IPS DF 6.9 (cell line): ENCODE measurements around the gene CCDC57.

Experiments
- DNase-seq: peaks from one replicate; pipeline ENCODE4 v3.0.0-alpha.2; 2013; ENCODE audit warnings: low read depth, low spot score
- H3K27ac ChIP-seq: one replicate; pipeline ENCODE4 v1.5.1; 2013; ENCODE audit warnings: low read length, control low read depth
- H3K27me3 ChIP-seq: 2 replicates; pipeline ENCODE4 v1.6.1; 2013; ENCODE audit warnings: mild to moderate bottlenecking, low read length; ENCODE audit not compliant: control insufficient read depth, insufficient read depth
- H3K36me3 ChIP-seq: 2 replicates; pipeline ENCODE4 v1.6.1; 2013; ENCODE audit warnings: low read length; ENCODE audit not compliant: control insufficient read depth, insufficient read depth
- H3K4me1 ChIP-seq: 2 replicates; pipeline ENCODE4 v1.6.1; 2013; ENCODE audit warnings: low read length; ENCODE audit not compliant: control insufficient read depth, insufficient read depth
- H3K4me3 ChIP-seq: 2 replicates; pipeline ENCODE4 v1.5.1; 2013; ENCODE audit warnings: mild to moderate bottlenecking, low read length
- H3K9me3 ChIP-seq: 2 replicates; pipeline ENCODE4 v1.6.1; 2013; ENCODE audit warnings: low read length, inconsistent platforms; ENCODE audit not compliant: control insufficient read depth, insufficient read depth
- WGBS: extraction: QIAGEN DNeasy Blood & Tissue Kit; methylation state at CpG from one replicate; pipeline ENCODE4 v1.1.7; 2013; ENCODE audit warnings: mixed read lengths, missing lambda C conversion rate; ENCODE audit not compliant: insufficient read length, insufficient coverage; 5-methylcytosine and 5-hydroxymethylcytosine counted together

Gene CCDC57

DNA sequence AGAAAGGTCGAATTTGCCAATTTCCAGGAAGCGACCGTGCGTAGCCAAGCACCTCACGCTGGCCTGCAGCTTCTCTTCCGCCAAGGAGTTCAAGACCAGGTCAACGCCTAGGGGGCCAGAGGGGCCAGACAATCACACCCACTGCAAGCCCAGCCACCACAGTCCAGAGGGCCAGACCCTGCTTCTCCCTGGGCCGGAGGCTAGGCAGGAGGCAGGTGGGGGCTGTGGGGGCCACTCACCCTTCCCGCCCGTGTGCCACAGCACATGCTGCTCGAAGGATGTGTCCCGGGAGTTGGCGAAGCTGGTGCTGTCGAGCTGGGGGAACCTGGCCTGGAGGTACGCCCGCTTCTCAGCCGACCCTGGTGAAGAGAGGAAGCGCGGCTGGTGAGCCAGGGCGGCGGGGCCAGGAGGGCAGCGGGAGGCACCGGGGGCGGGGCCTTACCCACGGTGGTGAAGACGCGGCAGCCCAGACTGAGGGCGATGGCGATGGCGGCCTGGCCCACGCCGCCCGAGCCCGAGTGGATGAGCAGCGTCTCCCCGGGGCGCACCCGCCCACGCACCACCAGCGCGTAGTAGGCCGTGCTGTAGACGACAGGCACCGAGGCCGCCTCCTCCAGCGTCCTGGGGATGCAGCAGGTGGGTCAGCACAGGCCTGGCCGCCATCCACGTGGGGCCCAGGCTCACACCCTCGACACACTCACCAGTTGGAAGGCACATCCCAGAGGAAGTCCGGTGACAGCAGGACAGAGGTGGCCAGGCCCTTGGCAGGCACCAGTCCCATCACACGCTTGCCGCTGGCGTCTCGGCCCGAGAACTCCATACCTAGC, 128.9 kb downstream of the CCDC57 start:
- Histone ChIP-seq H3K36me3 (peaks cover 95% of the 10 kb centered on the region), H3K27ac (no peak overlapping the region), H3K4me3 (no peak overlapping the region), H3K27me3 (no peaks in the 10 kb centered on the region), H3K9me3 (no peaks in the 10 kb centered on the region), H3K4me1 (no peaks in the 10 kb centered on the region)
- DNase-seq, result no peak
- no CpG with 5 or more reads among the region's 55 CpGs for WGBS

DNA sequence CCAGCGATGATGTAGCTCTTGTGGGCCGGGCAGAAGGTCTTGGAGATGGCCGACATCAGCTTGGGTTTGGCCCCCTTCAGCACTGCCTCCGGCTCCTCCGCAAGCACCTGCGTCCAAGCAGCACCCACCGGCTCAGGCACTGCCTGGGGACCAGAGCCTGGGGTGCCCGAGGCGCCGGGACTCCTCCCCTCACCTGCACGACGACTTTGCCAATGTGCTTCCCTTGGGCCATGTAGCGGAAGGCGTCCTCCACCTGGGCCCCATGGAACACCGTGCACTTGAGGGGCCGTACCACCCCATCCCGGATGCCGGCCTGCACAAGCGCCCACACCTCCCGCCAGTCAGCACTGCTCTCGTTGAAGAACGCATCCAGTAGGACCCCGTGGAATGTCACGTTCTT, 129.6 kb downstream of the CCDC57 start:
- DNase-seq, result no peak
- Histone ChIP-seq H3K36me3 (peaks cover 92% of the 10 kb centered on the region), H3K27me3 (no peaks in the 10 kb centered on the region), H3K27ac (no peak overlapping the region), H3K4me3 (no peak overlapping the region), H3K9me3 (no peaks in the 10 kb centered on the region), H3K4me1 (no peaks in the 10 kb centered on the region)
- no CpG with 5 or more reads among the region's 24 CpGs for WGBS

- Histone ChIP-seq H3K36me3 (peaks cover 90% of the 10 kb centered on the region), H3K4me3 (no peak overlapping the region), H3K27me3 (no peaks in the 10 kb centered on the region), H3K4me1 (no peaks in the 10 kb centered on the region), H3K27ac (no peak overlapping the region), H3K9me3 (no peaks in the 10 kb centered on the region)
- no CpG with 5 or more reads among the region's 19 CpGs for WGBS
- no peak for DNase-seq
Measured at GRCh38 chr17:82082456-82082855, 130.2 kb downstream of the CCDC57 start.

DNA sequence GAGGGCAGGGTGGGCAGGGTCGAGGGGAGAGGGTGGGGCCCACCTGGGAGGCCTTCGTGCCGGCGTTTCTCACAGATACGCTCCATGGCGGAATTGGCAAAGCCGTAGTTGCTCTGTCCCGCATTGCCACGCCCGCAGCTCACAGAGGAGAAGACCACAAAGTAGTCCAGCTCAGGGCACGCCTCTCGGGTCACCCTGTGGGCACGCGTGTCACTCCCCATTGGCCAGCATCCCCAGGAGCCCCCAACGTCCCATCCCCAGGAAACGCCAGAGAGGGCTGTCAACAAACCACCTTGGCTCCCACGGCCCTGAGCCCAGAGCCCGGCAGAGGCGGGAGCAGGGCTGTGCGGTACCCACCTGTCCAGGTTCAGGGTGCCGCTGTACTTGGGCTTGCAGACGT, 130.7 kb downstream of the CCDC57 start:
- Histone ChIP-seq H3K36me3 (peaks cover 85% of the 10 kb centered on the region), H3K4me1 (peaks cover 1% of the 10 kb centered on the region; the same call in 1 of the 2 replicates), H3K4me3 (no peak overlapping the region), H3K9me3 (no peaks in the 10 kb centered on the region), H3K27me3 (no peaks in the 10 kb centered on the region), H3K27ac (no peak overlapping the region)
- DNase-seq, result no peak
- no CpG with 5 or more reads among the region's 22 CpGs for WGBS

DNA sequence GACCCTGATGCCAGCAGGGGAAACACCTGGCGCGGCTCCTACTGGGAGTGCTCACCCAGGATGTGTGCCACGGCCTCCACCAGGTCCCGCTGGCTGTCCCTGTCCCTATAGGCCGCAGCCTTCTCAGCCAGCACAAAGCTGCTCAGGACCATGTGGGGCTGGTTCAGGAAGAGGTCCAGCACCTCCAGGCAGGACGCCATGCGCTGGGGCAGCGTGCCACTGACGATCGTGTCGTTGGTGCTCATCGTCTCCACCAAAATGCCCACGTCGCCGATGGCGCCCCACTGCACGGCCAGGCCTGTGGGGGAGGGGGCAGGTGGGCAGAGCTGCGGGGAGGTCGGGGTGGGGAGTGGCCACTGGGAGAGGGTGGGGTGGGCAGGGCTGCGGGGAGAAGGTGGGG, 131.1 kb downstream of the CCDC57 start:
- H3K4me3 ChIP-seq, result no peak overlapping the region
- H3K27me3 ChIP-seq, result no peaks in the 10 kb centered on the region
- no peak for DNase-seq
- H3K36me3 ChIP-seq, result peaks cover 82% of the 10 kb centered on the region
- H3K27ac ChIP-seq, result no peak overlapping the region
- H3K9me3 ChIP-seq, result no peaks in the 10 kb centered on the region
- peaks cover 1% of the 10 kb centered on the region; the same call in 1 of the 2 replicates for H3K4me1 ChIP-seq
- WGBS, result no CpG with 5 or more reads among the region's 20 CpGs

- Histone ChIP-seq H3K4me1 (peaks cover 1% of the 10 kb centered on the region; the same call in 1 of the 2 replicates), H3K9me3 (no peaks in the 10 kb centered on the region), H3K27me3 (no peaks in the 10 kb centered on the region), H3K4me3 (no peak overlapping the region), H3K27ac (no peak overlapping the region), H3K36me3 (peaks cover 76% of the 10 kb centered on the region)
- no CpG with 5 or more reads among the region's 44 CpGs for WGBS
- no peak for DNase-seq
Measured at GRCh38 chr17:82080789-82081464, 131.7 kb downstream of the CCDC57 start.

GRCh38 chr17:82080048-82080788, 132.4 kb downstream of the CCDC57 start:
- DNase-seq, result no peak
- Histone ChIP-seq H3K27me3 (no peaks in the 10 kb centered on the region), H3K27ac (no peak overlapping the region), H3K9me3 (no peaks in the 10 kb centered on the region), H3K36me3 (peaks cover 68% of the 10 kb centered on the region), H3K4me3 (no peak overlapping the region), H3K4me1 (peaks cover 1% of the 10 kb centered on the region; the same call in 1 of the 2 replicates)
- no CpG with 5 or more reads among the region's 36 CpGs for WGBS

- H3K36me3 ChIP-seq, result peaks cover 58% of the 10 kb centered on the region
- H3K4me3 ChIP-seq, result no peak overlapping the region
- H3K4me1 ChIP-seq, result peaks cover 1% of the 10 kb centered on the region; the same call in 1 of the 2 replicates
- WGBS, result no CpG with 5 or more reads among the region's 47 CpGs
- DNase-seq, result no peak
- H3K9me3 ChIP-seq, result no peaks in the 10 kb centered on the region
- no peaks in the 10 kb centered on the region for H3K27me3 ChIP-seq
- no peak overlapping the region for H3K27ac ChIP-seq
Measured at GRCh38 chr17:82079001-82079677, 133.5 kb downstream of the CCDC57 start.

- H3K27ac ChIP-seq, result no peak overlapping the region
- H3K36me3 ChIP-seq, result peaks cover 51% of the 10 kb centered on the region
- DNase-seq, result no peak
- H3K4me3 ChIP-seq, result no peak overlapping the region
- H3K27me3 ChIP-seq, result no peaks in the 10 kb centered on the region
- peaks cover 1% of the 10 kb centered on the region; the same call in 1 of the 2 replicates for H3K4me1 ChIP-seq
- no peaks in the 10 kb centered on the region for H3K9me3 ChIP-seq
- WGBS, result no CpG with 5 or more reads among the region's 18 CpGs
Measured at GRCh38 chr17:82078433-82078832, 134.2 kb downstream of the CCDC57 start.
